DOHH2 (cell line): ENCODE results near the gene SERPINB12.

ENCODE experiments used
- EZH2phosphoT487 ChIP-seq: fragments of 200-600 bp; sonication (generic); IDR thresholded peaks from 2 replicates; pipeline ENCODE4 v1.6.1; 2017; ENCODE audit warnings: borderline replicate concordance, mild to moderate bottlenecking, antibody characterized with exemption, low read length, moderate library complexity, mixed read lengths
- TF ChIP-seq, protein P1 (sequence below): fragments of 200-600 bp; sonication (generic); IDR thresholded peaks from one replicate; pipeline ENCODE4 v1.5.1; 2014; ENCODE audit warnings: antibody characterized with exemption, mild to moderate bottlenecking, low read depth, low read length; ENCODE audit not compliant: poor library complexity, severe bottlenecking

GRCh38 chr18:63596964-63597363 lies 54.8 kb downstream of the SERPINB12 start:
- TF ChIP-seq, protein P1, sequence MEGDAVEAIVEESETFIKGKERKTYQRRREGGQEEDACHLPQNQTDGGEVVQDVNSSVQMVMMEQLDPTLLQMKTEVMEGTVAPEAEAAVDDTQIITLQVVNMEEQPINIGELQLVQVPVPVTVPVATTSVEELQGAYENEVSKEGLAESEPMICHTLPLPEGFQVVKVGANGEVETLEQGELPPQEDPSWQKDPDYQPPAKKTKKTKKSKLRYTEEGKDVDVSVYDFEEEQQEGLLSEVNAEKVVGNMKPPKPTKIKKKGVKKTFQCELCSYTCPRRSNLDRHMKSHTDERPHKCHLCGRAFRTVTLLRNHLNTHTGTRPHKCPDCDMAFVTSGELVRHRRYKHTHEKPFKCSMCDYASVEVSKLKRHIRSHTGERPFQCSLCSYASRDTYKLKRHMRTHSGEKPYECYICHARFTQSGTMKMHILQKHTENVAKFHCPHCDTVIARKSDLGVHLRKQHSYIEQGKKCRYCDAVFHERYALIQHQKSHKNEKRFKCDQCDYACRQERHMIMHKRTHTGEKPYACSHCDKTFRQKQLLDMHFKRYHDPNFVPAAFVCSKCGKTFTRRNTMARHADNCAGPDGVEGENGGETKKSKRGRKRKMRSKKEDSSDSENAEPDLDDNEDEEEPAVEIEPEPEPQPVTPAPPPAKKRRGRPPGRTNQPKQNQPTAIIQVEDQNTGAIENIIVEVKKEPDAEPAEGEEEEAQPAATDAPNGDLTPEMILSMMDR = no peak
- no peak for TF ChIP-seq EZH2phosphoT487
